Naive thymus-derived CD4-positive, alpha-beta T cell (primary cell): ENCODE data around the gene LMOD1. TPM values are rescaled to one million over a fixed set of nuclear protein-coding genes. Genes with fewer than 3 reads are reported as not detected.

Source experiments
- ATAC-seq: fragments of 150-1000 bp; cut with Tn5 transposase; 2 replicates; pipeline ENCODE4 v1.10.0; 2021; ENCODE audit warnings: mild to moderate bottlenecking, moderate library complexity
- CTCF ChIA-PET: fragments of 350-600 bp; sonication (Branson Sonifier 250); formaldehyde crosslinking; loops from one replicate; lab custom pipeline; 2021; ENCODE audit warnings: antibody characterized with exemption; lab: Charles Lee
- POLR2A ChIA-PET: fragments of 350-600 bp; sonication (Branson Sonifier 250); formaldehyde crosslinking; loops from one replicate; lab custom pipeline; 2021; ENCODE audit warnings: antibody characterized with exemption, inconsistent platforms; lab: Charles Lee
- DNase-seq, 9 donors: peaks; one replicate each; pipeline versions ENCODE4 v3.0.0 to v3.0.0-alpha.2; 2020 to 2022; ENCODE audit warnings: mixed read lengths in 1 of 9
- H3K27ac ChIP-seq: one replicate; pipeline ENCODE4 v1.7.0; 2013; ENCODE audit warnings: mild to moderate bottlenecking, low read depth, low read length, moderate library complexity
- H3K27me3 ChIP-seq, 2 donors: one replicate each; pipeline ENCODE4 v1.7.0; 2013; ENCODE audit warnings: low read length in 2 of 2, mild to moderate bottlenecking in 2 of 2, moderate library complexity in 2 of 2; ENCODE audit not compliant: control insufficient read depth in 2 of 2, insufficient read depth in 2 of 2
- H3K36me3 ChIP-seq, 3 experiments: 1 replicate in 2 of 3; 2 replicates in 1 of 3; pipeline ENCODE4 v1.7.0; 2013; ENCODE audit warnings: low read length in 3 of 3, mild to moderate bottlenecking in 3 of 3, moderate library complexity in 1 of 3; ENCODE audit not compliant: insufficient read depth in 3 of 3, control insufficient read depth in 2 of 3
- H3K4me1 ChIP-seq, 2 donors: one replicate each; pipeline ENCODE4 v1.7.0; 2013; ENCODE audit warnings: low read length in 2 of 2, mild to moderate bottlenecking in 2 of 2, moderate library complexity in 1 of 2; ENCODE audit not compliant: control insufficient read depth in 2 of 2, insufficient read depth in 2 of 2
- H3K4me3 ChIP-seq: 2 replicates; pipeline ENCODE4 v1.7.0; 2013; ENCODE audit warnings: mild to moderate bottlenecking, low read length
- H3K9me3 ChIP-seq, 3 experiments: 1 replicate in 2 of 3; 2 replicates in 1 of 3; pipeline ENCODE4 v1.7.0; 2013; ENCODE audit warnings: low read length in 3 of 3; ENCODE audit not compliant: control insufficient read depth in 2 of 3
- H3K27ac Mint-ChIP-seq, 9 donors: one replicate each; pipeline ENCODE4 v1.8.0; 2020 to 2022; ENCODE audit warnings: mixed read lengths in 9 of 9, mild to moderate bottlenecking in 8 of 9, moderate library complexity in 5 of 9, inconsistent platforms in 2 of 9
- H3K27me3 Mint-ChIP-seq, 5 donors: one replicate each; pipeline ENCODE4 v1.8.0; 2021 to 2022; ENCODE audit warnings: mixed read lengths in 5 of 5, mild to moderate bottlenecking in 1 of 5
- H3K36me3 Mint-ChIP-seq, 5 donors: one replicate each; pipeline ENCODE4 v1.8.0; 2020 to 2022; ENCODE audit warnings: mixed read lengths in 5 of 5, mild to moderate bottlenecking in 3 of 5, inconsistent platforms in 1 of 5
- H3K4me1 Mint-ChIP-seq, 7 donors: one replicate each; pipeline ENCODE4 v1.8.0; 2020 to 2022; ENCODE audit warnings: mixed read lengths in 7 of 7, mild to moderate bottlenecking in 3 of 7, inconsistent platforms in 1 of 7
- H3K4me3 Mint-ChIP-seq, 10 donors: one replicate each; pipeline ENCODE4 v1.8.0; 2020 to 2022; ENCODE audit warnings: mild to moderate bottlenecking in 10 of 10, mixed read lengths in 10 of 10, moderate library complexity in 6 of 10, inconsistent platforms in 2 of 10
- H3K9me3 Mint-ChIP-seq, 11 donors: one replicate each; pipeline ENCODE4 v1.8.0; 2020 to 2022; ENCODE audit warnings: mixed read lengths in 11 of 11, mild to moderate bottlenecking in 4 of 11, inconsistent platforms in 1 of 11, moderate library complexity in 1 of 11
- intact Hi-C, 2 donors: fragments of 100-400 bp; cut with micrococcal nuclease; formaldehyde crosslinking; loops; one replicate each; pipeline ENCODE4 v1.15.1; 2023
- polyA plus RNA-seq, 2 donors: library from polyadenylated mRNA; unstranded; fragments of 300-500 nt; fragmentation: Illumina TruSeq; gene quantifications; one replicate each; pipeline ENCODE4 v1.2.3, GENCODE V29; 2021
- total RNA-seq, 6 experiments: library from RNA in 5 of 6; stranded (reverse) in 5 of 6; gene quantifications; 1 replicate in 5 of 6; 2 replicates in 1 of 6; pipeline ENCODE4 v1.2.3 and lab custom pipeline; 2021 to 2026

The LMOD1 gene
- total and polyA plus RNA-seq, 7 experiments from 2014 or later = not detected

DNA sequence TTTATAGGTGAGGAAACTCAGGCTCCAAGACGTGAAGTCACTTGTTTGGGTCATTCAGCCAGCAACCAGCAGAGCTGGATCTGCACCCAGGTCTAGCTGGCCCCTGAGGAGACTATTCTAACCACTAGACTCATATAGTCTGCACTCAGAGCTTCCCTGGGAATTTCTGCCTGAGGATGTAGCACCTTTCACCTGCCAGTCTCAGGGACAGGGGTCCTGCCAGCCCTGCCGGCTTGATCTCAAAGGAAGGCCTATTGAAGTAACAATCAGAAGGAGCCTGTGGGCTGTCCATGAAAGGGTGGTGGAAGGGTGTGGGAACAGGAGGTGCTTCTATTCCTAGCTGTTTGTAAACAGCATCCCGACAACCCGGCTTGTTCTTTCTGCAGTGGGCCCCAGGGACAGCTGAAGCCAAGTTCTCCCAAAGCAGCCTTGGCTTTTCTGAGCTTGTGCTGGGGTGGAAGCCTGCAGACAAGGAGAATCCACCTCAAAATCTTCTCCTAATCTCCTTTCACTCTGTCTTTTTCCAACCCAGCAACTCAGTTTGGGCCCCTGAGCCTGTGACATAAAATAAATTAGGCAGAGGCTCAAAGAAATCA, 7.8 kb downstream of the LMOD1 start:
- H3K4me1 ChIP-seq = no peaks in the 10 kb centered on the region
- ChIA-PET POLR2A (no interaction called here), CTCF (interaction anchor here (0.7 kb wide), 1 partner anchor 1784 kb away, joined by 5 read pairs; no protein-coding TSS in a partner anchor)
- Mint-ChIP-seq H3K36me3 (no peaks in the 10 kb centered on the region), H3K4me3 (no peak overlapping the region), H3K4me1 (no peaks in the 10 kb centered on the region), H3K27me3 (peaks cover 5 to 33% (median 10%) of the 10 kb centered on the region in 5 donors), H3K27ac (no peak overlapping the region), H3K9me3 (no peaks in the 10 kb centered on the region)
- intact Hi-C loops = no loop called here
- no peaks in the 10 kb centered on the region for H3K27me3 ChIP-seq
- H3K9me3 ChIP-seq = no peaks in the 10 kb centered on the region
- H3K27ac ChIP-seq = no peak overlapping the region
- H3K4me3 ChIP-seq = no peak overlapping the region
- DNase-seq (no peak), ATAC-seq (no peak)
- H3K36me3 ChIP-seq = no peaks in the 10 kb centered on the region

- Histone ChIP-seq H3K4me3 (no peak overlapping the region), H3K9me3 (no peaks in the 10 kb centered on the region), H3K27me3 (no peaks in the 10 kb centered on the region), H3K36me3 (no peaks in the 10 kb centered on the region), H3K27ac (no peak overlapping the region), H3K4me1 (no peaks in the 10 kb centered on the region)
- Mint-ChIP-seq H3K27ac (no peak overlapping the region), H3K4me1 (no peaks in the 10 kb centered on the region), H3K27me3 (peaks cover 0 to 27% (median 6%) of the 10 kb centered on the region in 5 donors), H3K4me3 (no peak overlapping the region), H3K36me3 (no peaks in the 10 kb centered on the region), H3K9me3 (no peaks in the 10 kb centered on the region)
- no peak for DNase-seq
- CTCF ChIA-PET = interaction anchor here (0.7 kb wide), 2 partner anchors 1329 to 1785 kb away, joined by 3 to 5 read pairs; no protein-coding TSS in a partner anchor
- intact Hi-C loops = no loop called here
- POLR2A ChIA-PET = no interaction called here
- no peak for ATAC-seq
Observed at GRCh38 chr1:201937624-201938213, 8.6 kb downstream of the LMOD1 start.

- peaks cover 0 to 1% (median 0%) of the 10 kb centered on the region in 11 donors for H3K9me3 Mint-ChIP-seq
- no peaks in the 10 kb centered on the region for H3K36me3 Mint-ChIP-seq
- POLR2A ChIA-PET = no interaction called here
- H3K4me3 Mint-ChIP-seq = no peak overlapping the region
- H3K4me1 Mint-ChIP-seq = no peaks in the 10 kb centered on the region
- H3K27me3 Mint-ChIP-seq = peaks cover 0 to 28% (median 6%) of the 10 kb centered on the region in 5 donors
- DNase-seq (no peak), ATAC-seq (no peak)
- Histone ChIP-seq H3K27me3 (no peaks in the 10 kb centered on the region), H3K36me3 (no peaks in the 10 kb centered on the region), H3K4me3 (no peak overlapping the region), H3K27ac (no peak overlapping the region), H3K9me3 (no peaks in the 10 kb centered on the region), H3K4me1 (no peaks in the 10 kb centered on the region)
- CTCF ChIA-PET = interaction anchor here (0.9 kb wide), 1 partner anchor 12 kb away, joined by 3 read pairs; no protein-coding TSS in a partner anchor
- peak overlapping the region in 1 of 9 donors; percentile 0 for H3K27ac Mint-ChIP-seq
- intact Hi-C loops = no loop called here
Observed at GRCh38 chr1:201933840-201934430, 12.4 kb downstream of the LMOD1 start.

DNA sequence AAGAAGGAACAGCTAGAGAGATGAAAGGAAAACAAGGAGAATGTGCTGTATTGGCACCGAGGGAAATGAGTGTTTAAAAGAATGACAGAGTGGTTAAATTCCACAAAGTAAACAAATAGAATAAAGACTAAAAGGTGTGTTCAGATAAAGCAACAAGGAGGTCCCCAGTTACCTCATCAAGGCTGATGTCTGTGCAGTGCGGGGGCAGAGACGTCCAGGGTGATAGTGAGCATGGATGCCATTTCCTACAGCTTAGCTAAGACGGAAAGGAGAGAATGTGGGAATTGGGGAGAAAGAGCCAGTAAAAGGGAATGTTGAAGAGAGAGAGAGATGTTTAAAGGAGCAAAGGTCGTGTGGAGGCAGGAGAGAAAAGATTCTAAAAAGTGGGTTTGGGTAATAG, 15.5 kb downstream of the LMOD1 start:
- Histone ChIP-seq H3K27ac (no peak overlapping the region), H3K36me3 (no peaks in the 10 kb centered on the region), H3K4me1 (no peaks in the 10 kb centered on the region), H3K27me3 (no peaks in the 10 kb centered on the region), H3K9me3 (no peaks in the 10 kb centered on the region), H3K4me3 (no peak overlapping the region)
- Mint-ChIP-seq H3K4me1 (no peaks in the 10 kb centered on the region), H3K27me3 (peaks cover 0 to 17% (median 0%) of the 10 kb centered on the region in 5 donors), H3K27ac (no peak overlapping the region), H3K36me3 (no peaks in the 10 kb centered on the region), H3K9me3 (peaks cover 0 to 1% (median 0%) of the 10 kb centered on the region in 11 donors), H3K4me3 (no peak overlapping the region)
- ATAC-seq (no peak), DNase-seq (no peak)
- intact Hi-C loops = no loop called here
- POLR2A ChIA-PET = no interaction called here
- CTCF ChIA-PET = no interaction called here

GRCh38 chr1:201930137-201930536, 16.2 kb downstream of the LMOD1 start:
- Histone ChIP-seq H3K36me3 (no peaks in the 10 kb centered on the region), H3K27ac (no peak overlapping the region), H3K27me3 (no peaks in the 10 kb centered on the region), H3K9me3 (no peaks in the 10 kb centered on the region), H3K4me3 (no peak overlapping the region), H3K4me1 (no peaks in the 10 kb centered on the region)
- ChIA-PET CTCF (no interaction called here), POLR2A (no interaction called here)
- intact Hi-C loops = no loop called here
- Mint-ChIP-seq H3K27ac (no peak overlapping the region), H3K4me1 (no peaks in the 10 kb centered on the region), H3K9me3 (peaks cover 0 to 1% (median 0%) of the 10 kb centered on the region in 11 donors), H3K27me3 (peaks cover 0 to 21% (median 0%) of the 10 kb centered on the region in 5 donors), H3K36me3 (no peaks in the 10 kb centered on the region), H3K4me3 (no peak overlapping the region)
- ATAC-seq (no peak), DNase-seq (no peak)

- no peaks in the 10 kb centered on the region for H3K36me3 ChIP-seq
- ATAC-seq (no peak), DNase-seq (no peak)
- H3K9me3 Mint-ChIP-seq = peaks cover 0 to 2% (median 0%) of the 10 kb centered on the region in 11 donors
- H3K27me3 ChIP-seq = no peaks in the 10 kb centered on the region
- H3K4me1 ChIP-seq = no peaks in the 10 kb centered on the region
- H3K9me3 ChIP-seq = no peaks in the 10 kb centered on the region
- ChIA-PET POLR2A (no interaction called here), CTCF (no interaction called here)
- no peak overlapping the region for H3K4me3 Mint-ChIP-seq
- H3K4me1 Mint-ChIP-seq = no peaks in the 10 kb centered on the region
- H3K4me3 ChIP-seq = no peak overlapping the region
- no peak overlapping the region for H3K27ac Mint-ChIP-seq
- intact Hi-C loops = no loop called here
- no peak overlapping the region for H3K27ac ChIP-seq
- peaks cover 0 to 13% (median 0%) of the 10 kb centered on the region in 5 donors for H3K27me3 Mint-ChIP-seq
- H3K36me3 Mint-ChIP-seq = no peaks in the 10 kb centered on the region
Observed at GRCh38 chr1:201928266-201928665, 18.1 kb downstream of the LMOD1 start.
